DOHH2 (cell line): ENCODE data around the gene XRCC6.

Experiments
- H3F3A ChIP-seq: fragments of 200-600 bp; sonication (generic), shearing (Covaris generic); 2 replicates; pipeline ENCODE4 v1.6.0; 2016; ENCODE audit warnings: antibody characterized with exemption, mild to moderate bottlenecking; ENCODE audit not compliant: control insufficient read depth, insufficient read depth
- H3K27ac ChIP-seq: fragments of 200-600 bp; sonication (generic); 2 replicates; pipeline ENCODE4 v1.5.1; 2014; ENCODE audit warnings: low read depth, mild to moderate bottlenecking, low read length, moderate library complexity
- H3K27me3 ChIP-seq: fragments of 200-600 bp; sonication (generic); 2 replicates; pipeline ENCODE4 v1.6.1; 2014; ENCODE audit warnings: mild to moderate bottlenecking, low read length, mixed read lengths; ENCODE audit not compliant: control insufficient read depth
- H3K36me3 ChIP-seq: fragments of 200-600 bp; sonication (generic); 2 replicates; pipeline ENCODE4 v1.6.1; 2014; ENCODE audit warnings: mild to moderate bottlenecking, low read length, moderate library complexity, mixed read lengths; ENCODE audit not compliant: control insufficient read depth
- H3K4me1 ChIP-seq: fragments of 200-600 bp; sonication (generic); 2 replicates; pipeline ENCODE4 v1.6.1; 2014; ENCODE audit warnings: mild to moderate bottlenecking, low read length, mixed read lengths; ENCODE audit not compliant: control insufficient read depth
- H3K4me2 ChIP-seq: fragments of 200-600 bp; sonication (generic); 2 replicates; pipeline ENCODE4 v1.6.0; 2014; ENCODE audit warnings: mild to moderate bottlenecking, low read length, moderate library complexity
- H3K4me3 ChIP-seq: fragments of 200-600 bp; sonication (generic); 2 replicates; pipeline ENCODE4 v1.5.1; 2014; ENCODE audit warnings: mild to moderate bottlenecking, low read length, mixed read lengths
- H3K79me2 ChIP-seq: fragments of 200-600 bp; sonication (generic); 2 replicates; pipeline ENCODE4 v1.6.1; 2014; ENCODE audit warnings: mild to moderate bottlenecking, low read length, mixed read lengths; ENCODE audit not compliant: control insufficient read depth
- H3K9me2 ChIP-seq: fragments of 200-600 bp; sonication (generic); replicated peaks from 2 replicates; pipeline ENCODE4 v1.6.1; 2014; ENCODE audit warnings: mild to moderate bottlenecking, low read length, mixed read lengths; ENCODE audit not compliant: control insufficient read depth
- H3K9me3 ChIP-seq: fragments of 200-600 bp; sonication (generic); 2 replicates; pipeline ENCODE4 v1.6.1; 2014; ENCODE audit warnings: antibody characterized with exemption, low read length, mixed read lengths; ENCODE audit not compliant: control insufficient read depth, insufficient read depth
- H4K20me1 ChIP-seq: fragments of 200-600 bp; sonication (generic); 2 replicates; pipeline ENCODE4 v1.6.0; 2014; ENCODE audit warnings: low read depth, mild to moderate bottlenecking, antibody characterized with exemption, low read length, moderate library complexity; ENCODE audit not compliant: control insufficient read depth, insufficient read depth
- EZH2phosphoT487 ChIP-seq: fragments of 200-600 bp; sonication (generic); IDR thresholded peaks from 2 replicates; pipeline ENCODE4 v1.6.1; 2017; ENCODE audit warnings: borderline replicate concordance, mild to moderate bottlenecking, antibody characterized with exemption, low read length, moderate library complexity, mixed read lengths
- TF ChIP-seq, protein P1 (sequence below): fragments of 200-600 bp; sonication (generic); IDR thresholded peaks from one replicate; pipeline ENCODE4 v1.5.1; 2014; ENCODE audit warnings: antibody characterized with exemption, mild to moderate bottlenecking, low read depth, low read length; ENCODE audit not compliant: poor library complexity, severe bottlenecking

XRCC6 gene

DNA sequence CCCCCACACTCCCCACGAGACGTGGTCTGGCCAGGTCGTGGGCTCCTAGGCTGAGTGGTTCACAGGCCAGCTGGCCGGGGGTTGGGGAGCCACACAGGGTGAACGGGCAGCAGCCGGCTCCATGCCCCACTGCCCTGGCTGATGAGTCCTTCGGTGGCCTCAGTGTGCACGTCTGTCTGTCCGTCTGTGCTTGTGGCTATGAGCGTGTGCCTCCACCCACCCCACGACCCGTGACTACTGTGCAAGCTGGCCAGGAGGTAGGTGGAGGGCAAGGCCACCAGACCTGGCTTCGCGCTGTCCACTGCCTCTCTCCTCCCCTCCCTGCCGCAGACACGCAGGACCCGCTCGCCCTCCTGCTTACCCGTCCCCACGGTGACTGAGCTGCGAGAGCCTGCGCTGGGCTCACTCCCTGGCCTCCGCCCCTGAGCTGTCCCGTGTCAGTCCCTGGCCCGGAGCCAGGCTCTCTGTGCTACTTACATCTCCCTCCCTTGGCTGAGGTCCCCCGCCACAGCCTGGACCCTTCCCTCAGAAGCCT is 46.2 kb upstream of the XRCC6 start:
- H3K9me2 ChIP-seq, result no peaks in the 10 kb centered on the region
- no peak overlapping the region for H3K27ac ChIP-seq
- H3K27me3 ChIP-seq, result no peaks in the 10 kb centered on the region

DNA sequence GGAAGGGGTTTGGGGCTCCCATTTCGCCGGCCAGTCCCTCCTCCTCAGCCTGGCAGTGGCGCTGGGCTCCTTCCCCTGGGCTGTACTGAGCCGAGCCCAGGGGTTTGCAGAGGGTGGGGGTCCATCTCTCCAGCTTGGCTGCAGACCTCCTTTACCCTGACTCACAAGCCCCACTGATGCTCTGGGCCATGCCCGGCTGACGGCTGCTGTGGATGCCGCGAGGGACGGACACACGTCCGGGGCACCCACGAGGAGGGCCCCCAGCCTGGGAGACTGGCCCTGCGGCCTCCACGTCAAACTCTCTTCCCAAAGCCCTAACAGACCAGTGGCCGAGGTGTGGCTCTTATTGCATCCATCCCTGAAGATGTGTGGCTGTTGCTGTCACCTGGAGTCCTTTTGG is 45.6 kb upstream of the XRCC6 start:
- no peaks in the 10 kb centered on the region for H3F3A ChIP-seq
- no peaks in the 10 kb centered on the region for H4K20me1 ChIP-seq
- no peaks in the 10 kb centered on the region for H3K27me3 ChIP-seq
- H3K4me1 ChIP-seq, result no peaks in the 10 kb centered on the region
- no peaks in the 10 kb centered on the region for H3K79me2 ChIP-seq
- no peaks in the 10 kb centered on the region for H3K36me3 ChIP-seq
- no peak overlapping the region for H3K4me3 ChIP-seq
- H3K4me2 ChIP-seq, result no peak overlapping the region
- no peaks in the 10 kb centered on the region for H3K9me2 ChIP-seq
- H3K9me3 ChIP-seq, result no peaks in the 10 kb centered on the region
- no peak for TF ChIP-seq EZH2phosphoT487
- TF ChIP-seq, protein P1, sequence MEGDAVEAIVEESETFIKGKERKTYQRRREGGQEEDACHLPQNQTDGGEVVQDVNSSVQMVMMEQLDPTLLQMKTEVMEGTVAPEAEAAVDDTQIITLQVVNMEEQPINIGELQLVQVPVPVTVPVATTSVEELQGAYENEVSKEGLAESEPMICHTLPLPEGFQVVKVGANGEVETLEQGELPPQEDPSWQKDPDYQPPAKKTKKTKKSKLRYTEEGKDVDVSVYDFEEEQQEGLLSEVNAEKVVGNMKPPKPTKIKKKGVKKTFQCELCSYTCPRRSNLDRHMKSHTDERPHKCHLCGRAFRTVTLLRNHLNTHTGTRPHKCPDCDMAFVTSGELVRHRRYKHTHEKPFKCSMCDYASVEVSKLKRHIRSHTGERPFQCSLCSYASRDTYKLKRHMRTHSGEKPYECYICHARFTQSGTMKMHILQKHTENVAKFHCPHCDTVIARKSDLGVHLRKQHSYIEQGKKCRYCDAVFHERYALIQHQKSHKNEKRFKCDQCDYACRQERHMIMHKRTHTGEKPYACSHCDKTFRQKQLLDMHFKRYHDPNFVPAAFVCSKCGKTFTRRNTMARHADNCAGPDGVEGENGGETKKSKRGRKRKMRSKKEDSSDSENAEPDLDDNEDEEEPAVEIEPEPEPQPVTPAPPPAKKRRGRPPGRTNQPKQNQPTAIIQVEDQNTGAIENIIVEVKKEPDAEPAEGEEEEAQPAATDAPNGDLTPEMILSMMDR, result no peak
- H3K27ac ChIP-seq, result no peak overlapping the region

More for the DNA sequence above, 46.2 kb upstream of the XRCC6 start:
- H3F3A ChIP-seq, result no peaks in the 10 kb centered on the region
- H3K79me2 ChIP-seq, result no peaks in the 10 kb centered on the region
- no peaks in the 10 kb centered on the region for H3K9me3 ChIP-seq
- TF ChIP-seq, protein P1, result no peak
- H3K4me1 ChIP-seq, result no peaks in the 10 kb centered on the region
- no peaks in the 10 kb centered on the region for H4K20me1 ChIP-seq
- H3K36me3 ChIP-seq, result no peaks in the 10 kb centered on the region
- H3K4me3 ChIP-seq, result no peak overlapping the region
- H3K4me2 ChIP-seq, result no peak overlapping the region

DNA sequence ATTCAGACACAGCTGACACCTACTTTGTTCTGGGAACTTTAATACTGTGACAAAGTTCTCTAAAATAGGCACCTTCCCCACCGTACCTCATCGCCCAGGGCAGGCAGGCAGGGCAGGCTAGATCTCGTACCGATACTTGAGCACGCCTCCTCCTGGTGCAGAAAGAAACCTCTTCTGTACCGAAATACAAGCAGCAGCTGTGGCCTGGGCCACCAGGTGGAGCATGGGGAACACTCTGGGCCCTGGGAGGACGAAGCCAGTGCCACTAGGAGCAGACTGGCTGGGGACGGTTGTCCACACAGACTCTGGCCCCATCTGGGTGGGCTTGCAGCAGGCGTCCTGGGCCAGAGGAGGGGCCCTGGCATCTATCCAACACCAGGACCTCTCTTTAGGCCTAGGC is 44.2 kb upstream of the XRCC6 start:
- H3K79me2 ChIP-seq, result no peaks in the 10 kb centered on the region
- H3K36me3 ChIP-seq, result no peaks in the 10 kb centered on the region
- no peaks in the 10 kb centered on the region for H3K27me3 ChIP-seq
- TF ChIP-seq, protein P1, result peak; percentile 69
- no peak for TF ChIP-seq EZH2phosphoT487
- no peaks in the 10 kb centered on the region for H3F3A ChIP-seq
- no peaks in the 10 kb centered on the region for H4K20me1 ChIP-seq
- no peak overlapping the region for H3K4me3 ChIP-seq
- no peaks in the 10 kb centered on the region for H3K9me3 ChIP-seq
- H3K4me1 ChIP-seq, result no peaks in the 10 kb centered on the region
- H3K9me2 ChIP-seq, result no peaks in the 10 kb centered on the region
- no peak overlapping the region for H3K4me2 ChIP-seq
- no peak overlapping the region for H3K27ac ChIP-seq

DNA sequence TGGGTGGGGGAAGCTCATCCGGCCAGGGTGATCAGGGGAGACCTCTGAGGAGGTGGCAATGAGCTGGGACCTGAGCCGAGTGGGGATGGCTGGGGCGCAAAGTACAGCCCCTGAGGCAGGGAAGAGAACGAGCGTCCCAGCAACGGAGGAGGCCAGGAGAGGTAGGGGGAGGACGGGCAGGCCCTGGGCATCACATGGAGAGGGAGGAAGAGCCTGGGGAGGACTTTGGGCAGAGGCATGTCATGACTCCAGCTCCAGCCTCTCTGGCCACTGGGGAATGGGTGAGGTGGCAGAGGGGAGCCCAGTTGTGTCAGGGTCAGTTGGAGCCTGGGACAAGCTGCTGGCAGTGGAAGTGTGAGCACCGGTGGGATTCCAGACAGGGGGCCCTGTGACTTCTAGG is 43.0 kb upstream of the XRCC6 start:
- Histone ChIP-seq H4K20me1 (no peaks in the 10 kb centered on the region), H3K9me3 (no peaks in the 10 kb centered on the region), H3K4me2 (no peak overlapping the region), H3K36me3 (no peaks in the 10 kb centered on the region), H3K4me1 (no peaks in the 10 kb centered on the region), H3K4me3 (no peak overlapping the region), H3K27me3 (no peaks in the 10 kb centered on the region), H3K9me2 (no peaks in the 10 kb centered on the region), H3K79me2 (no peaks in the 10 kb centered on the region), H3F3A (no peaks in the 10 kb centered on the region), H3K27ac (no peak overlapping the region)
- no peak for TF ChIP-seq EZH2phosphoT487
- TF ChIP-seq, protein P1, result no peak
